ENCODE data around the gene TNFAIP1.
"Not testable (repeated sequence)": the region's sequence is repeated elsewhere in the genome, so short reads cannot be mapped to it uniquely, and the experiment has no call there.

The TNFAIP1 gene

DNA sequence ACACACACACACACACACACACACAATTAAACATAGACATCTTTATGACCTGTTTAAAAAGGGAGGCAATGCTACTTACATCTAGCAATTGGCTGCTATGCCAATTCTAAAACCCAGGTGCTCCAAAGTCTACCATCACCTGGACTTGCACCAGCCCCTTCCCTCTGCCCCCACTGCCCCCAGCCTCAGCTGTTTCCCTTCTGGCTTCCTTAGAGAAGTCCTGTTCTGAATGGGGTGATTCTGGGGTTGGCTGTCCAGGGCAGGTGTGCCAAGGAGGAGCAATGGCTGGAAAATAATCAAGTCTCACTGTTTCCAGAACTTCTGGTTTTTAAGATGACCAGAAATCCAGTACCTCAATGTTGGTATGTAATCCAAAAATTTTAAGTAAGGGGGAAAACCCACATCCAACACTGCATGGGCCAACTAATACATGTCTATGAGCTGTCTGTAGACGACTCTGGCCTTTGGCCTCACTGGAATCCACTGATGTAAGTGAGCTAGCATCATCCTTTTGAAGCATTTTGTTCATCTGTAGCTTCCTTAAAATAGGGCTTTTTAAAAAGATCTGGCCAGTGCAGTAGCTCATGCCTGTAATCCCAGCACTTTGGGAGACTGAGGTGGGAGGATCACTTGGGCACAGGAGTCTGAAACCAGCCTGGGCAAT, 2.3 kb upstream of the TNFAIP1 start:
- DNase-seq (ENCODE audit: insufficient read length, low spot score): no peak
- no peak for TF ChIP-seq POLR2A (IDR thresholded peaks at IDR 0.05; ENCODE audit: low read depth, low read length)
- no peak for FAIRE-seq

DNA sequence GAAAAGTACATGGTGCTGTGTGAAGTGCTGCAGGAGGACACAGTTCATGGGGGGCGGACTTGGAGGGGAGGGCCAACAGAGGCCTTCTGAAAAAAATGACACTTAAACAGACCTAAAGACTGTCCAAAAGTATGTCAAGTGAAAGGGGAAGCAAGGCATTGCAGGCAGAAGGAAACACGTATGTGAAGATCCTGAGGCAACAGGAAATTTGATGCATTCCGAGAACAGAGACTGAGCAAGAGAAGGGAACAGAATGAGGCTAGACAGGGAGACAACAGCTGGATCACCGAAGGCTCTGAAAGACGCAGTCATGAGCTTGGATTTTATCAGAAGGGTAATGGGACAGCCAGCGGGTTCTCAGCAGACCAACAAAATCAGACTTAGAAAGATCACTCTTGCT, 1.4 kb upstream of the TNFAIP1 start:
- FAIRE-seq (no peak), DNase-seq (ENCODE audit: insufficient read length, low spot score) (no peak)
- TF ChIP-seq POLR2A (IDR thresholded peaks at IDR 0.05; ENCODE audit: low read depth, low read length): no peak

DNA sequence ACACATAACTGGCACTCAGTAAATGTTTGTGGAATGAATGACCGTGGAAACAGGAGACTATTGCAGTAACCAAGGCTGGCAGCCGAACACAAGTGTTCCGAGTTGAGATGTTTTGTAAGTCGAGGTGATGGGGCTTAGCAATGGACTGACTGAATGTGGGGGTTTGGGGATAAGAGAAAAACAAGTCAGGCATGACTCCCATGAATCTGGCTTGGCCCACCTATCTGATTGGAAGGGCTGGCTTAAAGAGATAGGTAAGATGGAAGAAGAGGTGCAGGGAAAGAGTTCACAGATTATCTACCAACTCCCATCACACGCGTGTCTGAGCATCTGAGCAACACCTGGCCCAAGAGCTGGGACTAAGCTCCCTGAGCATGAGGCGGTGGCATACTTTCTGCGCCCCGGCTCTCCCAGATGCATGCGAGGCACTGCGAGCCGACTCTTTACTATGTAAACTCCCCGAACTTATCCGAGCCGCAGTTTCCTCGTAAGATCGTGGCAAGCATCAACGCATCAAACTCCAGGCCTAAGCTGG, 828 bp upstream of the TNFAIP1 start:
- no peak for TF ChIP-seq POLR2A (IDR thresholded peaks at IDR 0.05; ENCODE audit: low read depth, low read length)
- FAIRE-seq: no peak
- no peak for DNase-seq (ENCODE audit: insufficient read length, low spot score)

DNA sequence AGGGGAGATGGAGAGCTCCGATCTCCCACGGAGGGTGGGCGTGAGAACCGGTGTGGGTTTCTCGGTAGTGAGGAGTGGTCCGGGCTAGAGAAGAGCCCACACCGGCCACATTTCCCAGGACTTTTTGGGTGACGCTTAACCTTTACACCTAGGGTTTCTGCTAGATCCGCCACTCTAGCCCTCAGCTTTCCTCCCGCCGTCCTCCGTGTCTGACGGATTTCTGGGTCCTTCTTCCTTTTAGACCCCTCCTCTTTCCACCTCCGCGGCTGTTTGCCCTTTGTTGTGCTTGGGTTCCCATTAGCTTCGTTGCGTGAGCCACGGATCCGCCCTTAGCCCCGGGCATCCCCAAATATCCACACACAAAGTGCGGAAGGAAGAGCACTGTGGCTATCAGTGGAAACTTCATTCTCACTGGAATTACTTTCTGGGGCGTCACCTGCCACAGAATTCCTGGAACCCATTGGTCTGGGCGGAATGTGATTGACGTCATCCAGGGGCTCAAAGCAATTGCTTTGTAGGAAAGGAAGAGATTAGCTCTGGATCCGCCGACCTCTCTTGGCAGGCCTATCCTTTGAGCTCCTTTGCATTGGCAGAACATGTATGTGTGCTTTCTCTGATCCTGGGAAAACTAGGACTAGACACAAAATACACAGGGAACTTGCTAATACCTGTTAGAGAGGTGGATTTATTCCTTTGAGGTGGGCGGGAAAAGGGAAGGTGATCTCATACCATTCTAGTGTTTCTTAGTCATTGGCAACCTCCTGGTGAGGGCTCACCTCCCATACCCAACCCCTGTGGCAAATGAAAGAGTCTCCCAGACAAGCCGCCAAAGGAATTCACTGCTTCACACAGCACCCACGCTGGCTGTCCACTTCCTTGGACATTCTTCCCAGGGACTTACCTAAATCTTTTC, 654 bp downstream of the TNFAIP1 start:
- TF ChIP-seq POLR2A (IDR thresholded peaks at IDR 0.05; ENCODE audit: low read depth, low read length): peak; percentile 34; the same call in 1 of the 2 replicates
- DNase-seq (ENCODE audit: insufficient read length, low spot score) (peak; percentile 40), FAIRE-seq (no peak)

DNA sequence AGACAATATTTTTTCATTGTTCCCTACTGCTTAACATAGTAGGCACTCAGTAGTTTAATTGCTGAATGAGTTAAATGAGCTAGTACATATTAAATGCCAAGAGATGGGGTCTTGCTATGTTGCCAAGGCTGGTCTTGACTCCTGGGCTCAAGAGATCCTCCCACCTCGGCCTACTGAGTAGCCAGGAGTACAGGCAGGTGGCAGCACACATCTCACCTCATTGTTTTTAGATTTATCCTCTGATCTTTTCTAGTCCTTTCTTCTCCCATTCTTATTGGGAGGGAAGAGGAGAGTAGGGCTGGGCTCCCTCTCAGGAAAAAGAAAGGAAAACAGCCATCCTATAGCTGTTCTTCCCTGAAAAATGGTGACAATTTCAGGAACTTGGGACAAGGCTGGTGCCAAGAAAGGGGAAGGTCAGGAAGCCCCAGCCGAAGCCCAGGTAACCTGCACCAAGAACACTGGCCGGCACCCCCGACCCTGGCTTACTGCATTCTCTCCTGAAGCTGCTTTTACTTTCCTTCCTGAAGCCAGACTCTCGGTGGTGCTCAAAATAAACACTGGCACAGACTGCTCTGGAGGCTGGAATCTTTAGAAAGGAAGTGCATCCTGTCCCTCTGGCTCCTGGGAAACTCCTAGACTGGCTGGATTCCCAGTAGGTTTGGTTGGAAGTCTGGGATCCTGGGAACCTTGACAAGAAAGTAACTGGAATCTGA, 2.7 kb downstream of the TNFAIP1 start:
- DNase-seq (ENCODE audit: insufficient read length, low spot score): no peak
- no peak for TF ChIP-seq POLR2A (IDR thresholded peaks at IDR 0.05; ENCODE audit: low read depth, low read length)
- no peak for FAIRE-seq

DNA sequence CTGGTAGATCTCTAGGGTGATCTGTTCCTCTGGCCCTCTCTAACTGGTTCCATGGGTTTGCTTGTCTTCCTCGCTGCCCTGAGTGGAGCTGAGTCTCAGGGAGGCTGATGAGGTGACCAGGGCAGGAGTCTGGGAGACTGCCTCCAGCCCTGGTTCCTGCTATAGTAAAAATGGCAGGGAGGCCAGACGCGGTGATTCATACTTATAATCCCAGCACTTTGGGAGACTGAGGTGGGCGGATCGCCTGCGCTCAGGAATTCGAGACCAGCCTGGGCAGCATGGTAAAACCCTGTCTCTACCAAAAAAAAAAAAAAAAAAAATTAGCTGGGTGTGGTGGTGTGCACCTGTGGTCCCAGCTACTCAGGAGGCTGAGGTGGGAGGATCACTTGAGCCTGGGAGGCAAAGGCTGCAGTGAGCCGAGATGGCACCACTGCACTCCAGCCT, 3.2 kb downstream of the TNFAIP1 start:
- not testable (repeated sequence) for DNase-seq (ENCODE audit: insufficient read length, low spot score); FAIRE-seq

DNA sequence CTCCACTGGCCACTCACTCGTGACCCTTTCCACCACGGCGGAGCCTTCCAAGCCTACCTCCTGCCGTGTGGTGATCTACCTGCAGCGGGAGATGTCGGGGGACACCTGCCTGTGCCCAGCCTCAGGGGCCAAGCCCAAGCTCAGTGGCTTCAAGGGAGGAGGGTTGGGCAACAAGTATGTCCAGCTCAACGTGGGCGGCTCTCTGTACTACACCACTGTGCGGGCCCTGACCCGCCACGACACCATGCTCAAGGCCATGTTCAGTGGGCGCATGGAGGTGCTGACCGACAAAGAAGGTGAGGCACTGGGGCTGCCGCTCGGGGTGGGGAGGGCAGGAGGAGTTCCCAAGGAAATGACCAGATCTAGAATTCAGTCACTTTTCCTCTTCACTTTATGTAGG, 3.9 kb downstream of the TNFAIP1 start:
- DNase-seq (ENCODE audit: insufficient read length, low spot score) (no peak), FAIRE-seq (no peak)
- no peak for TF ChIP-seq POLR2A (IDR thresholded peaks at IDR 0.05; ENCODE audit: low read depth, low read length)

DNA sequence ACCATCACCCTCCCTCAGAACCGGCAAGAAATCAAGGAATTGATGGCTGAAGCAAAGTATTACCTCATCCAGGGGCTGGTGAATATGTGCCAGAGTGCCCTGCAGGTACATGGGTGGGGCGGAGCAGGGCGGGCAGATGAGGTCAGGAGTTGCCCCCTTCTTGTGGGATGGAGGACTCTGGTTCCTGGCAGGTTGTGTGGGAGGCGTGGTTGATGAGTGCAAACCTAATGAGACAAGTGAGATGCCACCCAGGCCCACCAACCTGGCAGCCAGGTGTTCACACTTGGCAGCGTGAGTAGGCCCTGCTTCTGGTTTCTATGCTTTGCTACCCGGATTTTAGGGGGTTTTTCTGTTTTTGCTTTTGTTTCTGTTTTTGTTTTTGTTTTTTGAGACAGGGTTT, 4.8 kb downstream of the TNFAIP1 start:
- FAIRE-seq (no peak), DNase-seq (ENCODE audit: insufficient read length, low spot score) (no peak)
- no peak for TF ChIP-seq POLR2A (IDR thresholded peaks at IDR 0.05; ENCODE audit: low read depth, low read length)

DNA sequence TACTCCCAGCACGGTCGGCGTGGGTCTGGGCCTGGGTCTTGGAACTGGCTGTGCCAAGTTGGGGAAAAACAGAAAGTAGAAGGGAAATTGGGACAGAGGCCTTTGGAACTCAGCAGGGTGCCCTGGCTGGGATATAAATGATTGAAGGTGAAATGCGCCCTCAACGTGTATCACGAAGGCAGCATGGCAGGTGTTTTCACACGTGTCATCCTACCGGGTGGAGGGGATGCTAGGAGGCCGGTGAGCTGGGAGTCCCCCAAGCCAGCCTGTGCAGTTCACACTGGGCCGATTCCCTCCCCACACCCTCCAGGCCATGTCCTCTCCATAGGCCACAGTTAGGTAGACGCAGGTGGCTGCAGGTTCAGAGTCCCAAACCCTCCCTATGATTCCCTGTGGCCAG, 6.0 kb downstream of the TNFAIP1 start:
- no peak for TF ChIP-seq POLR2A (IDR thresholded peaks at IDR 0.05; ENCODE audit: low read depth, low read length)
- no peak for DNase-seq (ENCODE audit: insufficient read length, low spot score)
- no peak for FAIRE-seq

DNA sequence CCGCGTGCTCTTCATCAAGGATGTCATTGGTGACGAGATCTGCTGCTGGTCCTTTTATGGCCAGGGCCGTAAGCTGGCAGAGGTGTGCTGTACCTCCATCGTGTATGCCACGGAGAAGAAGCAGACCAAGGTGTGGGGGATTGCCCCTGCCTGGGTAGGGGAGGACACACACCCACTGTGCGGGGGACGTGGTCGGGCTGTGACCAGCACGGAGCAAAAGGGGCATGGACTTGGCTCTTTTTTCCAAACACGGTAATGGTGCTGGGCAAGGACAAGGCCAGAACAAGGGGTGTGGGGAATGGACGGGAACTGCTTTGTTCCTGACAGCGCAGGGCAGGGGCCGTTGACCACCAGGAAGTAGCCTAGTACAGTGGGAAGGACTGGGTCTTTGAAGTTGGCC, 6.8 kb downstream of the TNFAIP1 start:
- no peak for TF ChIP-seq POLR2A (IDR thresholded peaks at IDR 0.05; ENCODE audit: low read depth, low read length)
- FAIRE-seq (no peak), DNase-seq (ENCODE audit: insufficient read length, low spot score) (no peak)

DNA sequence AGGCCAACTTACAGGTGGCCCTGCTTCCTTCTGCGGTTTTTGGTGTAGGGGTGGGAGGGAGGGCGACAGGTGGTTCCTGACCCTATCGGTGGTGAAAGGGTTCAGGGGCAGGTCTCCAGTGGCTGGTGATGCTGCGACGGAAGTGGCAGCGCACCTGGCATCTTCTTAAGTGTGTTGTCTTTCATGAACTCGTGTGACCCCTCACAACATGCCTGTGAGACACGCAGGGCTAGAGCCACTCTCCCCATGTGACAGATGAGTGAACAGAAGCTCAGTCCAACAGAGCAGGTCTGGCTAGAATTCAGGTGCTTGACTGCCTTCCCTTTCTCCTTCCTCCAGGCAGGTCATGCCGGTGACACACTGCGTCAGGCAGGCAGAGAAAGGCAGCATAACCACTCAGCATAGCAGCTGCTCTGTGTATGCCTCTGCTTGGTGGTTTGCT, 8.0 kb downstream of the TNFAIP1 start:
- FAIRE-seq: no peak

DNA sequence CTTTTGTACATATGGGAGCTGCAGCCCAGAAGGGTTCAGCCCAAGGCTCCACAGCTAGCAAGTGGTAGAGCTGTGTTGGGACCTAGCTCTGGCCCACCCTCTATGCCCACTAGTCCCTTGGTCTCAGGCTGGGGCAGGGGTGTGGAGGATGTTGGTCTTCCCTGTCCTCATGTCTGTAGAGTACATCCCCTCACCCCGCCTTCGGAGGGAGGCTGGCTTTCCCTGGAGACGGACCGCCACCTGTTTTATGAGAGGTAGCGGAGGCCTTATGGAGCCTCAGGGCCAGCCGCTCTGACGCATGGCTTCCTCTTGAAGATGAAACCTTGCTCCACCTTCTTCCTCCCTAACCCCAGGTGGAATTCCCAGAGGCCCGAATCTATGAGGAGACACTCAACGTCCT, 8.4 kb downstream of the TNFAIP1 start:
- no peak for TF ChIP-seq POLR2A (IDR thresholded peaks at IDR 0.05; ENCODE audit: low read depth, low read length)
- no peak for FAIRE-seq
- DNase-seq (ENCODE audit: insufficient read length, low spot score): no peak

More for the DNA sequence above, 8.0 kb downstream of the TNFAIP1 start:
- DNase-seq (ENCODE audit: insufficient read length, low spot score): no peak
- TF ChIP-seq POLR2A (IDR thresholded peaks at IDR 0.05; ENCODE audit: low read depth, low read length): no peak

DNA sequence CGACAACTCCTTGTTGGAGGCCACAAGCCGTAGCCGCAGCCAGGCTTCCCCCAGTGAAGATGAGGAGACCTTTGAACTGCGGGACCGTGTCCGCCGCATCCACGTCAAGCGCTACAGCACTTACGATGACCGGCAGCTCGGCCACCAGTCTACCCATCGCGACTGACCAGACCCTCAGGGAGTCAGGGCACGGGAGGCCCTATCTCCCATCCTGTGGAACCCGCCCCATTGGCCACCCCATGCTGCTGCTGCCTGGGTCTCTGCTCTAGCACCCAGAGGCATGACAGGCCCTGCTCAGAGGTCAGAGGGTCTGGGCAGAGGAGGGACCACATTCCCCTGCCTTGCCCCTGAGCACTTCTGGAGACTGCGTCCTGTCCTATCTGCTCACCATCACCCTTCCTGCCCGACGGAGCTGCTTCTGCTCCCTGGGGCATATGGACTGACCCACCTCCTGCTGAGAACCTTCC, 8.9 kb downstream of the TNFAIP1 start:
- DNase-seq (ENCODE audit: insufficient read length, low spot score) (no peak), FAIRE-seq (no peak)
- TF ChIP-seq POLR2A (IDR thresholded peaks at IDR 0.05; ENCODE audit: low read depth, low read length): no peak
